ENCODE results near the gene PHGDH. TPM values are rescaled to one million over a fixed set of nuclear protein-coding genes. Genes with fewer than 3 reads are reported as not detected.
A peak's percentile ranks its signal among the peaks of the same experiment; 100 is the strongest.

The PHGDH gene
- total RNA-seq, 1 experiment from 2014 or later = 592 TPM

- DNase-seq (ENCODE audit: low spot score) = no peak
- POLR2A ChIA-PET = interaction anchor here (0.7 to 2.1 kb wide), 3 partner anchors 27 to 40 kb away, joined by 4 to 10 read pairs (median 6); partner anchors contain the start of gene ZNF697
- peak overlapping the region; percentile 57; the same call in 1 of the 2 replicates for H3K27ac Mint-ChIP-seq
- ATAC-seq = peak; percentile 12; the same call in 1 of the 2 replicates
- H3K27me3 Mint-ChIP-seq (ENCODE audit: low read depth) = no peaks in the 10 kb centered on the region
- H3K9me3 Mint-ChIP-seq = no peaks in the 10 kb centered on the region
- peaks cover 55% of the 10 kb centered on the region for H3K4me1 Mint-ChIP-seq
- CTCF ChIA-PET = interaction anchor here (0.5 to 6.4 kb wide), 18 partner anchors 11 to 132 kb away, joined by 3 to 75 read pairs (median 9); partner anchors contain the start of genes PHGDH and ZNF697
- TF ChIP-seq, protein P1, sequence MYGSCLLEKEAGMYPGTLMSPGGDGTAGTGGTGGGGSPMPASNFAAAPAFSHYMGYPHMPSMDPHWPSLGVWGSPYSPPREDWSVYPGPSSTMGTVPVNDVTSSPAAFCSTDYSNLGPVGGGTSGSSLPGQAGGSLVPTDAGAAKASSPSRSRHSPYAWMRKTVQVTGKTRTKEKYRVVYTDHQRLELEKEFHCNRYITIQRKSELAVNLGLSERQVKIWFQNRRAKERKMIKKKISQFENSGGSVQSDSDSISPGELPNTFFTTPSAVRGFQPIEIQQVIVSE (CRISPR knock-in tag; IDR thresholded peaks at IDR 0.05; ENCODE audit: borderline replicate concordance) = no peak
- TF ChIP-seq NFYB (CRISPR knock-in tag; conservative IDR thresholded peaks at IDR 0.05; ENCODE audit: low read depth) (no peak), ZNF121 (CRISPR knock-in tag; IDR thresholded peaks at IDR 0.05) (peak; percentile 71; the same call in 1 of the 2 replicates), ZNF232 (CRISPR knock-in tag; IDR thresholded peaks at IDR 0.05) (no peak)
- TF ChIP-seq, protein P2, sequence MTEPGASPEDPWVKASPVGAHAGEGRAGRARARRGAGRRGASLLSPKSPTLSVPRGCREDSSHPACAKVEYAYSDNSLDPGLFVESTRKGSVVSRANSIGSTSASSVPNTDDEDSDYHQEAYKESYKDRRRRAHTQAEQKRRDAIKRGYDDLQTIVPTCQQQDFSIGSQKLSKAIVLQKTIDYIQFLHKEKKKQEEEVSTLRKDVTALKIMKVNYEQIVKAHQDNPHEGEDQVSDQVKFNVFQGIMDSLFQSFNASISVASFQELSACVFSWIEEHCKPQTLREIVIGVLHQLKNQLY (CRISPR knock-in tag; IDR thresholded peaks at IDR 0.05) = no peak
- H3K36me3 Mint-ChIP-seq = no peaks in the 10 kb centered on the region
- no peak overlapping the region for H3K4me3 Mint-ChIP-seq
These were observed 35.0 kb upstream of the PHGDH start for GRCh38 chr1:119676571-119677206.

DNA sequence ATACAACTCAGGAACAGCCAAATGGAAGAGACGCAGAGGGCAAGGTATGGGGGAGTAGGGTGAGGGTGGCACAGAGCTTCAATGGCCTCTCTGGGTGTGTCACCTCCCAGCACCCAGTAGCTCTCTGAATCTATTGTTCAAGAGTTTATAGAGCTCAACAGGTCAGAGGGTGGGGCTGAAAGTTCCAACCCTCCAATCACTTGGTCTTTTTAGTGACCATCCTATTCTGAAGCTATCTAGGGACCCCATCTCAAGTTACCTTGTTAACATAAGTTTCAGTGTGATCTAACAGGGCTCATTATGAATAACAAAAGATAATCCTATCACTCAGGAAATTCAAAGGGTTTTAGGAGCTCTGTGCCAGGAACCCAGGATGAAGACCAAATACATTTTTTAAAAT lies 32.5 kb upstream of the PHGDH start:
- TF ChIP-seq CREM (CRISPR knock-in tag; IDR thresholded peaks at IDR 0.05) = no peak
- no peak for TF ChIP-seq ZNF317 (CRISPR knock-in tag; IDR thresholded peaks at IDR 0.05; ENCODE audit: borderline replicate concordance, low read depth)
- TF ChIP-seq, protein P2 (CRISPR knock-in tag; IDR thresholded peaks at IDR 0.05) = no peak
- no peak for TF ChIP-seq E2F5 (CRISPR knock-in tag; IDR thresholded peaks at IDR 0.05)
- ChIA-PET POLR2A (interaction anchor here (1.1 to 3.3 kb wide), 3 partner anchors 8 to 33 kb away, joined by 3 to 19 read pairs (median 3); partner anchors contain the start of gene PHGDH), CTCF (interaction anchor here (0.7 to 6.4 kb wide), 8 partner anchors 8 to 203 kb away, joined by 3 to 75 read pairs (median 4); partner anchors contain the start of genes PHGDH and ZNF697)
- ATAC-seq = peak; percentile 67
- peaks cover 40% of the 10 kb centered on the region for H3K4me1 Mint-ChIP-seq
- no peak overlapping the region for H3K4me3 Mint-ChIP-seq
- no peaks in the 10 kb centered on the region for H3K27me3 Mint-ChIP-seq (ENCODE audit: low read depth)
- peak; percentile 19 for DNase-seq (ENCODE audit: low spot score)
- no peaks in the 10 kb centered on the region for H3K9me3 Mint-ChIP-seq
- no peaks in the 10 kb centered on the region for H3K36me3 Mint-ChIP-seq
- peak overlapping the region; percentile 32 for H3K27ac Mint-ChIP-seq

DNA sequence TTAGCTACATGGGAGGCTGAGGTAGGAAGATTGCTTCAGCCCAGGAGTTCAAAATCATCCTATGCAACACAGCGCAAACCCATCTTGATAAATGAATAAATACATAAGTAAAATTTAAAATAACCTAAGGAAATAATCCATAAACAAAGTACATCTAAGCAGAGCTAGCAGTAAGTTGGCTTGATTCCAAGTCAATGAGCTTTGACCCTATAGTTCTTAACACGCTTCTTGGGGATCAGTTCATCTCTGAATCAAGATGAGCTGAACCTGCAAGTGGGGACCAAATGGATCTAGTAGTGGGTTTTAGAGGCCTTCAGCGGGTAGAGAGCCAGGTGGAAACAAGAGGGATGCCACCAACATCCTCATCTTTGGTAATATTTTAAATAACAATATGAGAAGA lies 31.5 kb upstream of the PHGDH start:
- DNase-seq (ENCODE audit: low spot score) (no peak), ATAC-seq (no peak)
- Mint-ChIP-seq H3K36me3 (no peaks in the 10 kb centered on the region), H3K27me3 (ENCODE audit: low read depth) (no peaks in the 10 kb centered on the region), H3K9me3 (no peaks in the 10 kb centered on the region), H3K27ac (no peak overlapping the region), H3K4me3 (no peak overlapping the region), H3K4me1 (peaks cover 32% of the 10 kb centered on the region)
- ChIA-PET CTCF (interaction anchor here (2.0 kb wide), 1 partner anchor 69 kb away, joined by 14 read pairs; no protein-coding TSS in a partner anchor), POLR2A (interaction anchor here (1.2 to 3.3 kb wide), 2 partner anchors 7 to 32 kb away, joined by 3 to 19 read pairs; partner anchors contain the start of gene PHGDH)
- TF ChIP-seq ESRRA (CRISPR knock-in tag; IDR thresholded peaks at IDR 0.05; ENCODE audit: borderline replicate concordance) = no peak
- no peak for TF ChIP-seq ETV6 (CRISPR knock-in tag; IDR thresholded peaks at IDR 0.05)
- TF ChIP-seq FOXK1 (CRISPR knock-in tag; IDR thresholded peaks at IDR 0.05) = no peak
- no peak for TF ChIP-seq GABPB1 (CRISPR knock-in tag; IDR thresholded peaks at IDR 0.05)
- no peak for TF ChIP-seq NR3C1 (CRISPR knock-in tag; conservative IDR thresholded peaks at IDR 0.05; ENCODE audit: low read depth)
- TF ChIP-seq E2F5 (CRISPR knock-in tag; IDR thresholded peaks at IDR 0.05) = no peak
- TF ChIP-seq, protein P2 (CRISPR knock-in tag; IDR thresholded peaks at IDR 0.05) = no peak
- TF ChIP-seq E2F1 (CRISPR knock-in tag; IDR thresholded peaks at IDR 0.05) = no peak
- no peak for TF ChIP-seq E2F4 (CRISPR knock-in tag; IDR thresholded peaks at IDR 0.05; ENCODE audit: borderline replicate concordance, low read depth)
- TF ChIP-seq ZNF138 (CRISPR knock-in tag; conservative IDR thresholded peaks at IDR 0.05) = no peak
- TF ChIP-seq TEAD1 (CRISPR knock-in tag; IDR thresholded peaks at IDR 0.05) = no peak
- TF ChIP-seq USF2 (CRISPR knock-in tag; IDR thresholded peaks at IDR 0.05) = no peak
